ENCODE measurements around the gene DIP2C.

DNA sequence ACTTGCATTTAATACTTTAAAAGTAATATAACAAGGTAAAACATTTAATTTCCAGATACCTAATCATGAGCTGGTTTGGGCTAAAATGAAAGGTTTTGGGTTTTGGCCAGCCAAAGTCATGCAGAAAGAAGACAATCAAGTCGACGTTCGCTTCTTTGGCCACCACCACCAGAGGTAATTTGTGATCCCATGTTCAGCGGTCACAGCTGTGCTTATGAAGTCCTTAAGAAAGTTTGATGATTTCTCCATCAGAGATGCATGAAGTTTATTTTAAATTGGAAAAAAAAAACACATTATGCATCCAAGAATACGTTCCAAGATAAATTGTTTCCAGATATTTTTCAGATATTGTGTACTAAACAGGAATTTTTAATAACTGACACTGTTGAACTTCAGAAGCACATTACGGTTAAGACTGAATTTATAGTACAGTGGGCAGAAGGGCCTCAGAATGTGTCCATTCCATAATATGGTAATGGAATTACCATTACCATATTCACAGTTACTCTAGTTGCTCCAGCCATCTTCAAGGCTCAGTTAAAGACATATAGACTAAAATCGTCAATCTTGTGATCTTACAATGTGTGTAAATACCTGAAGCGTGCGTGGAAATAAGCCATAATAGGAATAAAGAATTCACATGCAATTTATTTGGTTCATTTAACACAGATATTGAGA, 447.4 kb downstream of the DIP2C start:
- TF ChIP-seq CTCF (IDR thresholded peaks at IDR 0.05; ENCODE audit: borderline replicate concordance, extremely low read depth, low read length, poor library complexity, severe bottlenecking) (no peak), EZH2 (IDR thresholded peaks at IDR 0.05; ENCODE audit: borderline replicate concordance, low read depth, low read length, severe bottlenecking) (no peak)

All from DND-41 (cell line).